ENCODE results near the gene SNTA1.
"Not testable (repeated sequence)": the region's sequence is repeated elsewhere in the genome, so short reads cannot be mapped to it uniquely, and the experiment has no call there.

The SNTA1 gene

GRCh38 chr20:33465481-33466302 is 22.1 kb upstream of the SNTA1 start:
- FAIRE-seq = no peak

- not testable (repeated sequence) for FAIRE-seq
These were observed 21.2 kb upstream of the SNTA1 start for GRCh38 chr20:33464759-33465158.

- no peak for FAIRE-seq
These were observed 20.0 kb upstream of the SNTA1 start for GRCh38 chr20:33463332-33464101.

- FAIRE-seq = no peak
These were observed 17.1 kb upstream of the SNTA1 start for GRCh38 chr20:33460711-33461110.

GRCh38 chr20:33459599-33459998 is 16.0 kb upstream of the SNTA1 start:
- FAIRE-seq = no peak

- FAIRE-seq = not testable (repeated sequence)
These were observed 13.5 kb upstream of the SNTA1 start for GRCh38 chr20:33456916-33457642.

- FAIRE-seq = no peak
These were observed 7.3 kb upstream of the SNTA1 start for GRCh38 chr20:33450867-33451266.

- no peak for FAIRE-seq
These were observed 2.5 kb upstream of the SNTA1 start for GRCh38 chr20:33445881-33446625.

- FAIRE-seq = no peak
These were observed 1.4 kb upstream of the SNTA1 start for GRCh38 chr20:33444797-33445560.

GRCh38 chr20:33443006-33443511 is 504 bp downstream of the SNTA1 start:
- no peak for FAIRE-seq

GRCh38 chr20:33442136-33443005 is 1.2 kb downstream of the SNTA1 start:
- no peak for FAIRE-seq

GRCh38 chr20:33441142-33441955 is 2.2 kb downstream of the SNTA1 start:
- no peak for FAIRE-seq

- not testable (repeated sequence) for FAIRE-seq
These were observed 3.0 kb downstream of the SNTA1 start for GRCh38 chr20:33440562-33440961.

- no peak for FAIRE-seq
These were observed 5.1 kb downstream of the SNTA1 start for GRCh38 chr20:33438481-33438880.

- no peak for FAIRE-seq
These were observed 6.2 kb downstream of the SNTA1 start for GRCh38 chr20:33437141-33437911.

- no peak for FAIRE-seq
These were observed 9.1 kb downstream of the SNTA1 start for GRCh38 chr20:33434434-33434833.

- no peak for FAIRE-seq
These were observed 9.9 kb downstream of the SNTA1 start for GRCh38 chr20:33433465-33434234.

- no peak for FAIRE-seq
These were observed 11.7 kb downstream of the SNTA1 start for GRCh38 chr20:33431797-33432381.

Data from A204.1 (cell line).